Upper lobe of left lung (tissue), 4 donors: Measurements from ENCODE around the gene UBE2L6.

Source experiments
- CTCF ChIP-seq, 6 experiments: fragments of 450-650 bp in 4 of 6; fragments of 200-600 bp in 2 of 6; sonication (generic) in 2 of 6; IDR thresholded peaks; one replicate each; pipeline ENCODE4 v1.5.1; 2016 to 2019; ENCODE audit warnings: antibody characterized with exemption in 6 of 6
- EP300 ChIP-seq, 4 donors: sonication (generic); formaldehyde crosslinking; IDR thresholded peaks; one replicate each; pipeline ENCODE4 v1.5.1; 2017; ENCODE audit warnings: antibody characterized with exemption in 4 of 4, control low read depth in 2 of 4
- POLR2A ChIP-seq, 4 donors: fragments of 450-650 bp; IDR thresholded peaks; one replicate each; pipeline ENCODE4 v1.5.1; 2016 to 2017; ENCODE audit warnings: antibody characterized with exemption in 4 of 4, mild to moderate bottlenecking in 2 of 4
- POLR2AphosphoS5 ChIP-seq, 2 donors: sonication (generic); formaldehyde crosslinking; IDR thresholded peaks; one replicate each; pipeline ENCODE4 v1.5.1; 2017; ENCODE audit warnings: antibody characterized with exemption in 2 of 2

DNA sequence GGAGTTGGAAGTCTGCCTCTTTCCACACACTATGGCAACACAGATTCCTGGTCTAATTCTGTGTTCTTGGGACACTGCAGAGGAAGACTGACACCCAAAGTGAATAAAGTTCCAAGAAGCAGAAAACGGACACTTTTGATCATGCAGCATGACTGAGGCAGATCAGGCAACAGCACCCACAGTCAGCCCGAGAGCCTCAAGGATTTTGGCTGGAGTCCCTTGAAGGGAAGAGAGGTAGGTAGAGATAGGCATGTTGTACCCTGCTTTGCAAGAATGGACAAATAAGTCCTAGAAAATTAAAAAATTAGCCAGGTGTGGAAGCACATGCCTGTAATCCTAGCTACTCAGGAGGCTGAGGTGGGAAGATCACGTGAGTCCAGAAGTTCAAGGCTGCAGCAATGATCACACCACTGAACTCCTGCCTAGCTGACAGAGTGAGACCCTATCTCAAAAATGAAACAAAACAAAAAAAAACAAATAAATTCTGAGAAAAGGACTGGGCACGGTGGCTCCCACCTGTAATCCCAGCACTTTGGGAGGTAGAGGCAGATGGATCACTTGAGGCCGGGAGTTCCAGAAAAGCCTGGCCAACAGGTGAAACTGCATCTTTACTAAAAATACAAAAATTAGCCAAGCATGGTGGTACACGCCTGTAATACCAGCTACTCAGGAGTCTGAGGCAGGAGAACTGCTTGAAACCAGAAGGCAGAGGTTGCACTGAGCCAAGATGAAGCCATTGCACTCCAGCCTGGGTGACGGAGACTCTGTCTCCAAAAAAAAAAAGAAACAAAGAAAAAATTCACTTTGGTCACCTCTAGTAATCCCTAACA, 58.9 kb downstream of the UBE2L6 start:
- TF ChIP-seq POLR2A (IDR thresholded peaks at IDR 0.05) (no peak), CTCF (IDR thresholded peaks at IDR 0.05) (no peak), EP300 (IDR thresholded peaks at IDR 0.05) (no peak), POLR2AphosphoS5 (IDR thresholded peaks at IDR 0.05) (no peak)
